NB4 (cell line): ENCODE measurements around the gene VSTM1.

Experiments
- MYC ChIP-seq: IDR thresholded peaks from 2 replicates; pipeline ENCODE4 v1.6.1; 2011; ENCODE audit warnings: low read depth, low read length
- POLR2A ChIP-seq: IDR thresholded peaks from 2 replicates; pipeline ENCODE4 v1.6.1; 2011; ENCODE audit warnings: mild to moderate bottlenecking; ENCODE audit not compliant: insufficient read length; ENCODE audit errors: extremely low read depth
- TF ChIP-seq, protein P1 (sequence below): IDR thresholded peaks from one replicate; pipeline ENCODE4 v1.5.1; 2012; ENCODE audit warnings: low read depth, low read length

- TF ChIP-seq, protein P1, sequence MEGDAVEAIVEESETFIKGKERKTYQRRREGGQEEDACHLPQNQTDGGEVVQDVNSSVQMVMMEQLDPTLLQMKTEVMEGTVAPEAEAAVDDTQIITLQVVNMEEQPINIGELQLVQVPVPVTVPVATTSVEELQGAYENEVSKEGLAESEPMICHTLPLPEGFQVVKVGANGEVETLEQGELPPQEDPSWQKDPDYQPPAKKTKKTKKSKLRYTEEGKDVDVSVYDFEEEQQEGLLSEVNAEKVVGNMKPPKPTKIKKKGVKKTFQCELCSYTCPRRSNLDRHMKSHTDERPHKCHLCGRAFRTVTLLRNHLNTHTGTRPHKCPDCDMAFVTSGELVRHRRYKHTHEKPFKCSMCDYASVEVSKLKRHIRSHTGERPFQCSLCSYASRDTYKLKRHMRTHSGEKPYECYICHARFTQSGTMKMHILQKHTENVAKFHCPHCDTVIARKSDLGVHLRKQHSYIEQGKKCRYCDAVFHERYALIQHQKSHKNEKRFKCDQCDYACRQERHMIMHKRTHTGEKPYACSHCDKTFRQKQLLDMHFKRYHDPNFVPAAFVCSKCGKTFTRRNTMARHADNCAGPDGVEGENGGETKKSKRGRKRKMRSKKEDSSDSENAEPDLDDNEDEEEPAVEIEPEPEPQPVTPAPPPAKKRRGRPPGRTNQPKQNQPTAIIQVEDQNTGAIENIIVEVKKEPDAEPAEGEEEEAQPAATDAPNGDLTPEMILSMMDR, result no peak
- peak; percentile 39 for TF ChIP-seq MYC
- peak; percentile 81 for TF ChIP-seq POLR2A
These were observed 38.9 kb upstream of the VSTM1 start, which contains the start of gene NDUFA3 for GRCh38 chr19:54102421-54103169.
